K562 (cell line): Measurements from ENCODE around the gene BIVM. TPM values are rescaled to one million over a fixed set of nuclear protein-coding genes. Genes with fewer than 3 reads are reported as not detected.

Source experiments
- ATAC-seq: fragments of 200-7000 bp; cut with Tn5 transposase; 3 replicates; pipeline ENCODE4 v1.9.1; 2020; ENCODE audit warnings: moderate library complexity
- BruUV-seq: library from RNA; stranded (reverse); fragments of 400-500 nt; replicated peaks from 2 replicates; lab custom pipeline; 2021; lab: Mats Ljungman, UMichigan
- CTCF ChIA-PET: fragments of 300-600 bp; formaldehyde crosslinking; extraction: SDS; loops from one replicate; lab custom pipeline; 2021; ENCODE audit warnings: low intra/inter-chr PET ratio; lab: Yijun Ruan, JAX
- POLR2A ChIA-PET: fragments of 300-600, 350-650 bp; sonication (Branson Sonifier 250); formaldehyde crosslinking; extraction: SDS; loops from one replicate; lab custom pipeline; 2021; ENCODE audit warnings: antibody characterized with exemption, inconsistent platforms; lab: Yijun Ruan, JAX
- DNase-seq, 4 experiments: peaks; one replicate each; pipeline versions ENCODE4 v3.0.0 to v3.0.0-alpha.2; 2011 to 2018; ENCODE audit warnings: low spot score in 3 of 4, mixed read lengths in 3 of 4; ENCODE audit errors: extremely low read depth in 1 of 4
- FAIRE-seq: peaks from 2 replicates; lab custom pipeline; 2011; peaks lifted over from hg19 to GRCh38; lab: Jason Lieb, UNC
- H2AFZ ChIP-seq: 2 replicates; pipeline ENCODE4 v1.6.0; 2011; ENCODE audit warnings: low read depth, low read length, control low read depth, inconsistent platforms
- H3K27ac ChIP-seq: fragments of 200-600 bp; 3 replicates; pipeline ENCODE4 v1.8.0; 2011; ENCODE audit warnings: low read depth, mild to moderate bottlenecking, control low read depth, inconsistent platforms, low read length, moderate library complexity, mixed read lengths; ENCODE audit errors: extremely low read depth
- H3K27me3 ChIP-seq, 2 experiments: fragments of 300-600 bp in 1 of 2; 2 replicates in 1 of 2; 3 replicates in 1 of 2; pipeline versions ENCODE4 v1.6.0 to v1.8.0; 2011; ENCODE audit warnings: inconsistent platforms in 2 of 2, low read length in 2 of 2, mild to moderate bottlenecking in 1 of 2, mixed read lengths in 1 of 2, moderate library complexity in 1 of 2; ENCODE audit not compliant: control insufficient read depth in 2 of 2, insufficient read depth in 2 of 2
- H3K36me3 ChIP-seq: fragments of 300-600 bp; 3 replicates; pipeline ENCODE4 v1.8.0; 2011; ENCODE audit warnings: mild to moderate bottlenecking, low read length, inconsistent platforms; ENCODE audit not compliant: control insufficient read depth, insufficient read depth
- H3K4me1 ChIP-seq, 2 experiments: fragments of 200-600 bp in 1 of 2; replicated peaks in 1 of 2; 2 replicates in 1 of 2; 3 replicates in 1 of 2; pipeline versions ENCODE4 v1.5.1 to v1.8.0; 2011; ENCODE audit warnings: inconsistent platforms in 2 of 2, low read length in 2 of 2, mild to moderate bottlenecking in 1 of 2, mixed read lengths in 1 of 2, moderate library complexity in 1 of 2; ENCODE audit not compliant: control insufficient read depth in 2 of 2, insufficient read depth in 2 of 2
- H3K4me2 ChIP-seq: 2 replicates; pipeline ENCODE4 v1.6.1; 2011; ENCODE audit warnings: low read length, control low read depth, inconsistent platforms, mixed read lengths; ENCODE audit not compliant: insufficient read depth
- H3K4me3 ChIP-seq: fragments of 200-600 bp; sonication (generic), shearing (Covaris generic); 2 replicates; pipeline ENCODE4 v1.5.1; 2016; ENCODE audit warnings: control low read depth, inconsistent platforms
- H3K79me2 ChIP-seq: fragments of 200-600 bp; 3 replicates; pipeline ENCODE4 v1.8.0; 2011; ENCODE audit warnings: low read length, inconsistent platforms; ENCODE audit not compliant: control insufficient read depth, insufficient read depth
- H3K9ac ChIP-seq, 2 experiments: 2 replicates each; pipeline versions ENCODE4 v1.6.0 to v1.6.1; 2011; ENCODE audit warnings: low read depth in 2 of 2, low read length in 2 of 2, control low read depth in 1 of 2, inconsistent platforms in 1 of 2, mild to moderate bottlenecking in 1 of 2, mixed read lengths in 1 of 2; ENCODE audit not compliant: insufficient read depth in 1 of 2
- H3K9me1 ChIP-seq: one replicate; pipeline ENCODE4 v1.6.0; 2011; ENCODE audit warnings: inconsistent platforms, mild to moderate bottlenecking, low read length, moderate library complexity; ENCODE audit not compliant: control insufficient read depth, insufficient read depth
- H3K9me3 ChIP-seq: replicated peaks from 2 replicates; pipeline ENCODE4 v1.5.1; 2011; ENCODE audit warnings: low read depth, low read length, inconsistent platforms; ENCODE audit not compliant: control insufficient read depth, insufficient read depth
- H4K20me1 ChIP-seq: replicated peaks from 2 replicates; pipeline ENCODE4 v1.6.1; 2011; ENCODE audit warnings: low read length, inconsistent platforms, mixed read lengths; ENCODE audit not compliant: control insufficient read depth, insufficient read depth
- ATF7 ChIP-seq: fragments of 450-650 bp; IDR thresholded peaks from 2 replicates; pipeline ENCODE4 v1.7.1; 2014; ENCODE audit warnings: mild to moderate bottlenecking, moderate library complexity
- CBFA2T3 ChIP-seq: fragments of 450-650 bp; IDR thresholded peaks from 2 replicates; pipeline ENCODE4 v1.6.1; 2017
- POLR2G ChIP-seq: fragments of 200-400 bp; formaldehyde crosslinking; IDR thresholded peaks from 2 replicates; pipeline ENCODE4 v1.6.1; 2017; ENCODE audit warnings: low read depth, mild to moderate bottlenecking, antibody characterized with exemption, low read length, moderate library complexity
- POLR3G ChIP-seq: IDR thresholded peaks from 2 replicates; pipeline ENCODE4 v1.6.1; 2011; ENCODE audit not compliant: insufficient read length, insufficient replicate concordance; ENCODE audit errors: extremely low read depth
- ZBTB26 ChIP-seq: fragments of 450-650 bp; formaldehyde crosslinking; IDR thresholded peaks from 2 replicates; pipeline ENCODE4 v1.4.0; 2022; ENCODE audit warnings: missing genetic modification characterization
- ZNF12 ChIP-seq: sonication (generic); formaldehyde crosslinking; IDR thresholded peaks from 2 replicates; pipeline ENCODE4 v1.4.0; 2020; ENCODE audit warnings: mild to moderate bottlenecking, missing genetic modification reagents
- ZNF518B ChIP-seq: fragments of 250-450 bp; sonication (Bioruptor Pico); IDR thresholded peaks from 2 replicates; pipeline ENCODE4 v1.5.0; 2021; ENCODE audit warnings: mild to moderate bottlenecking, moderate library complexity
- WGBS: fragments of 100-300 bp; shearing (Covaris generic); methylation state at CpG from one replicate; pipeline ENCODE4 v1.1.6; 2016; ENCODE audit warnings: low coverage, mixed read lengths; ENCODE audit not compliant: insufficient coverage; ENCODE audit errors: missing lambda C conversion rate; 5-methylcytosine and 5-hydroxymethylcytosine counted together
- in situ Hi-C: fragments of 300-500 bp; cut with MboI; formaldehyde crosslinking; loops from 4 replicates; pipeline ENCODE4 v1.15.0; 2018; ENCODE audit warnings: inconsistent platforms, mixed read lengths
- intact Hi-C: fragments of 100-400 bp; cut with micrococcal nuclease; formaldehyde crosslinking; loops from 2 replicates; pipeline ENCODE4 v1.14.2; 2022
- polyA plus RNA-seq, 8 experiments: library from polyadenylated mRNA; depleted of rRNA in 4 of 8; stranded (reverse) in 5 of 8; unstranded in 3 of 8; fragments of >200 nt; fragmentation: Nextera tagmentation in 2 of 8; fragmentation: Illumina TruSeq in 1 of 8; extraction: Ambion mirVana in 2 of 8; extraction: Trizol in 1 of 8; gene quantifications; 2 replicates each; pipeline versions ENCODE4 v1.2.1 to v1.2.3, GENCODE V29; 2011 to 2014; ENCODE audit warnings: inconsistent platforms in 1 of 8, missing spikeins in 1 of 8
- total RNA-seq, 7 experiments: library from RNA; depleted of rRNA in 6 of 7; stranded (reverse); fragments of >200 nt in 6 of 7; fragmentation: Illumina TruSeq in 2 of 7; extraction: Trizol in 2 of 7; gene quantifications; 2 replicates each; pipeline versions ENCODE4 v1.2.1 to v1.2.3, GENCODE V29; 2011 to 2021; ENCODE audit warnings: low replicate concordance in 1 of 7

Gene BIVM
- total and polyA plus RNA-seq, 9 of the 15 experiments (the other 6 are each of a cell fraction or from before 2014, with no cell fraction given) = 3.6 to 23.1 (median 16.8) TPM

GRCh38 chr13:102761071-102761470 lies 37.8 kb upstream of the BIVM start:
- FAIRE-seq = no peak
- 73% methylated on average over 1 of the region's 1 CpG for WGBS
- no peak for ATAC-seq
- Histone ChIP-seq H3K4me1 (no peaks in the 10 kb centered on the region), H3K9me1 (no peaks in the 10 kb centered on the region), H2AFZ (no peak overlapping the region), H4K20me1 (no peaks in the 10 kb centered on the region), H3K27me3 (no peaks in the 10 kb centered on the region), H3K4me3 (no peak overlapping the region), H3K27ac (no peak overlapping the region), H3K4me2 (no peak overlapping the region), H3K9ac (no peak overlapping the region), H3K36me3 (no peaks in the 10 kb centered on the region), H3K79me2 (no peaks in the 10 kb centered on the region), H3K9me3 (no peaks in the 10 kb centered on the region)
- intact Hi-C loops (no loop called here), in situ Hi-C loops (no loop called here)
- no TSS peak for BruUV-seq
- POLR2A ChIA-PET = no interaction called here
- CTCF ChIA-PET = no interaction called here
- no peak for DNase-seq
- no peak for TF ChIP-seq ZNF518B (CRISPR knock-in tag)
- TF ChIP-seq POLR3G = no peak
- no peak for TF ChIP-seq ZNF12 (CRISPR knock-in tag)
- TF ChIP-seq CBFA2T3 = no peak
- TF ChIP-seq POLR2G = no peak
- no peak for TF ChIP-seq ATF7
- no peak for TF ChIP-seq ZBTB26 (CRISPR knock-in tag)
